HEK293T (cell line): ENCODE data around the gene OR56A1.

Source experiments
- L3MBTL2 ChIP-seq: fragments of 450-650 bp; conservative IDR thresholded peaks from 2 replicates; pipeline ENCODE4 v1.6.1; 2016; ENCODE audit warnings: mild to moderate bottlenecking
- NFRKB ChIP-seq: fragments of 450-650 bp; IDR thresholded peaks from 2 replicates; pipeline ENCODE4 v1.6.1; 2016; ENCODE audit warnings: mild to moderate bottlenecking, moderate library complexity

DNA sequence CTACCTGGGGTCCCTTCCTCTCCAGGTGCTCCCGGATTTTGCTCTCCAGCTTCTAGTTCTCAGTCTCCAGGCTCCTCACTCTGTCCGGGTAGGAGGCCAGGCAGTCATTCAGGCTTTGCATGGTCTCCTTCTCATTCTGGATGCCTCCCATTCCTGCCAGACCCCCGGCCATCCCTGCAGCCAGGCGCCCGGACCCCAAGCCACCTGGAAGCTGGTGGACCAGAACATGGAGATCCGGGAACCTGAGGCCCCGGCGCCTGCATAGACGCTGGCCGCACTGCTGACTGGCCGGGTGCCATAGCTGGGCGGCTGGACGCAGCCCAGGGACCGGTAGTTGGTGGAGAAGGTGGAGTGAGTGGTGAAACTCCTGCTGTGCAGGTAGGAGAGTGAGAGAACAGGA is 35.8 kb downstream of the OR56A1 start:
- TF ChIP-seq NFRKB (no peak), L3MBTL2 (no peak)
